CD4-positive, CD25-positive, alpha-beta regulatory T cell (primary cell): ENCODE data around the gene MCL1. TPM values are rescaled to one million over a fixed set of nuclear protein-coding genes. Genes with fewer than 3 reads are reported as not detected.

Experiments used
- ATAC-seq, 2 donors: fragments of 150-1000 bp; cut with Tn5 transposase; one replicate each; pipeline ENCODE4 v1.10.0; 2021; ENCODE audit warnings: low read depth in 2 of 2, moderate number of reproducible peaks in 2 of 2, moderate library complexity in 1 of 2
- DNase-seq, 3 donors: peaks; one replicate each; pipeline versions ENCODE4 v3.0.0 to v3.0.0-alpha.2; 2012 to 2022; ENCODE audit warnings: mixed read lengths in 1 of 3
- H3K27ac ChIP-seq: one replicate; pipeline ENCODE4 v1.7.0; 2013; ENCODE audit warnings: mild to moderate bottlenecking, low read length; ENCODE audit not compliant: insufficient read depth, poor library complexity, severe bottlenecking
- H3K27me3 ChIP-seq: one replicate; pipeline ENCODE4 v1.7.0; 2013; ENCODE audit warnings: low read length; ENCODE audit not compliant: control insufficient read depth, insufficient read depth
- H3K36me3 ChIP-seq: one replicate; pipeline ENCODE4 v1.7.0; 2013; ENCODE audit warnings: mild to moderate bottlenecking, low read length, moderate library complexity; ENCODE audit not compliant: control insufficient read depth, insufficient read depth
- H3K4me1 ChIP-seq: 2 replicates; pipeline ENCODE4 v1.7.0; 2013; ENCODE audit warnings: mild to moderate bottlenecking, low read length; ENCODE audit not compliant: insufficient read depth, control insufficient read depth, poor library complexity, severe bottlenecking
- H3K4me3 ChIP-seq: one replicate; pipeline ENCODE4 v1.7.0; 2013; ENCODE audit warnings: low read depth, mild to moderate bottlenecking, low read length, moderate library complexity
- H3K9me3 ChIP-seq, 2 experiments: 1 replicate in 1 of 2; 2 replicates in 1 of 2; pipeline ENCODE4 v1.7.0; 2013; ENCODE audit warnings: low read length in 2 of 2, mild to moderate bottlenecking in 1 of 2, moderate library complexity in 1 of 2; ENCODE audit not compliant: control insufficient read depth in 2 of 2
- H3K27ac Mint-ChIP-seq, 3 donors: one replicate each; pipeline ENCODE4 v1.8.0; 2020 to 2022; ENCODE audit warnings: mild to moderate bottlenecking in 3 of 3, mixed read lengths in 3 of 3, moderate library complexity in 2 of 3
- H3K27me3 Mint-ChIP-seq: one replicate; pipeline ENCODE4 v1.8.0; 2022; ENCODE audit warnings: mild to moderate bottlenecking, mixed read lengths
- H3K36me3 Mint-ChIP-seq: one replicate; pipeline ENCODE4 v1.8.0; 2020; ENCODE audit warnings: mixed read lengths
- H3K4me1 Mint-ChIP-seq, 4 donors: one replicate each; pipeline ENCODE4 v1.8.0; 2020 to 2022; ENCODE audit warnings: mixed read lengths in 4 of 4, mild to moderate bottlenecking in 1 of 4
- H3K4me3 Mint-ChIP-seq, 4 donors: one replicate each; pipeline ENCODE4 v1.8.0; 2020 to 2022; ENCODE audit warnings: mild to moderate bottlenecking in 4 of 4, mixed read lengths in 4 of 4, moderate library complexity in 3 of 4
- H3K9me3 Mint-ChIP-seq, 7 donors: one replicate each; pipeline ENCODE4 v1.8.0; 2020 to 2022; ENCODE audit warnings: mixed read lengths in 7 of 7, mild to moderate bottlenecking in 3 of 7, moderate library complexity in 2 of 7
- polyA plus RNA-seq, 4 donors: library from polyadenylated mRNA; unstranded; fragments of 300-500 nt; fragmentation: Illumina TruSeq; gene quantifications; one replicate each; pipeline ENCODE4 v1.2.3, GENCODE V29; 2021
- total RNA-seq: library from RNA; stranded (reverse); gene quantifications from one replicate; pipeline ENCODE4 v1.2.3, GENCODE V29; 2022

Gene MCL1
- total and polyA plus RNA-seq, 5 donors from 2014 or later = 167 to 764 (median 184) TPM

DNA sequence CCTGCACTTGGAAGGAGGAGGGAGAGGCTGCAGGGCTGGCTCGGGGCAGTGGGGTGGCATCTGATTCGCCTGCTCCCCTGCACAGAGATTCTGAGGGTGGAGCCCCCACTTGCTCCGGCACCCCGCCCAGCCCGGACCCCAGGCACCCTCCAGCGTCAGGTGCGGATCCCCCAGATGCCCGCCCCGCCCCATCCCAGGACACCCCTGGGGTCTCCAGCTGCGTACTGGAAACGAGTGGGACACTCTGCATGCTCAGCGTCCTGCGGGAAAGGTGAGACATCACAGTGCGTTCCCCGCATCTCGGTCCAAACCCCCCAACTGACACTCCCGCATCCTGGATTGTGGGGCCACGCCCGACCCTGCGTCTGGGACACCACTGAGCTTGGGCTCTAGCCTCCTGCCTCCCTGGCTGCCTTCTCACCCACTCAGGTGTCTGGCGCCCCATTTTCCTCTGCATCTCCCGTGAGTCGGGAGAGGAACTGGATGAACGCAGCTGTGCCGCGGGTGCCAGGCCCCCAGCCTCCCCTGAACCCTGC lies 22.3 kb downstream of the MCL1 start:
- Histone ChIP-seq H3K27me3 (no peaks in the 10 kb centered on the region), H3K4me1 (peaks cover 26% of the 10 kb centered on the region), H3K27ac (no peak overlapping the region), H3K4me3 (no peak overlapping the region), H3K36me3 (peaks cover 3% of the 10 kb centered on the region), H3K9me3 (no peaks in the 10 kb centered on the region)
- Mint-ChIP-seq H3K4me1 (peaks cover 4 to 28% (median 19%) of the 10 kb centered on the region in 4 donors), H3K4me3 (no peak overlapping the region), H3K9me3 (no peaks in the 10 kb centered on the region), H3K27ac (peak overlapping the region in 1 of 3 donors; percentile 38), H3K27me3 (peaks cover 4% of the 10 kb centered on the region), H3K36me3 (peaks cover 7% of the 10 kb centered on the region)
- ATAC-seq (no peak), DNase-seq (no peak)

DNA sequence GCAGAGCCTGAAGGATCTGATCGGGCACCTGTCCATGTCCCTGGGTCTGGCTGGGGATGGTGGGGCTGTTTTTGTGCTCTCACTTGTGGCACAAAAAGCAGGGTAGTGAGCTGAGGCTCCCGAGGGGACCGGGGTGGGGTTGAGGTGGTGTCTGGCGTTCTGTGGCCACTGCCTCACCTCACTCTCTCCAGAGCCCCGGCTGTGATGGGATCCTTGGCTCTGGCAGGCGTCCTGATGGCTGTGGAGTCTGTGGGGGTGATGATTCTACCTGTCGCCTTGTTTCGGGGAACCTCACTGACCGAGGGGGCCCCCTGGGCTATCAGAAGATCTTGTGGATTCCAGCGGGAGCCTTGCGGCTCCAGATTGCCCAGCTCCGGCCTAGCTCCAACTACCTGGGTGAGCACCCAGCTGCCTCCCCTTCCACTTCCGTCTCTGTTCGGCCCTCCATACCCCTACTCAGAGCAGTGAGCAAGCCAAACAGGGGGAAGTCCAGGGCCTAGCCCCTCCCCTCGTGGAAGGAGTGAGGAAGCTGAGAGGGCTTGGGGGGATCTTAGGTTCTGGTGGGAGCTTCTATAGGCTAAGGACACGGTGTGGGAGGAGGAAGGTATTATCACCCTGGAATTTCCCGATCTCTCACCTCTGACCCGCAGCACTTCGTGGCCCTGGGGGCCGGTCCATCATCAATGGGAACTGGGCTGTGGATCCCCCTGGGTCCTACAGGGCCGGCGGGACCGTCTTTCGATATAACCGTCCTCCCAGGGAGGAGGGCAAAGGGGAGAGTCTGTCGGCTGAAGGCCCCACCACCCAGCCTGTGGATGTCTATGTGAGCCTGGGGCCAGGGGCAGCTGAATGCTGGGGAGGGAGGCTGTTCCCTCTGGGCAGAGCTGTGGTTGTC lies 23.2 kb downstream of the MCL1 start:
- Histone ChIP-seq H3K36me3 (peaks cover 3% of the 10 kb centered on the region), H3K27me3 (no peaks in the 10 kb centered on the region), H3K4me3 (no peak overlapping the region), H3K4me1 (peaks cover 22% of the 10 kb centered on the region), H3K9me3 (no peaks in the 10 kb centered on the region), H3K27ac (no peak overlapping the region)
- H3K9me3 Mint-ChIP-seq = no peaks in the 10 kb centered on the region
- H3K27ac Mint-ChIP-seq = no peak overlapping the region
- peak overlapping the region in 1 of 4 donors; percentile 40 for H3K4me3 Mint-ChIP-seq
- H3K4me1 Mint-ChIP-seq = peaks cover 4 to 28% (median 16%) of the 10 kb centered on the region in 4 donors
- DNase-seq (no peak), ATAC-seq (no peak)
- peaks cover 5% of the 10 kb centered on the region for H3K36me3 Mint-ChIP-seq
- peaks cover 8% of the 10 kb centered on the region for H3K27me3 Mint-ChIP-seq

DNA sequence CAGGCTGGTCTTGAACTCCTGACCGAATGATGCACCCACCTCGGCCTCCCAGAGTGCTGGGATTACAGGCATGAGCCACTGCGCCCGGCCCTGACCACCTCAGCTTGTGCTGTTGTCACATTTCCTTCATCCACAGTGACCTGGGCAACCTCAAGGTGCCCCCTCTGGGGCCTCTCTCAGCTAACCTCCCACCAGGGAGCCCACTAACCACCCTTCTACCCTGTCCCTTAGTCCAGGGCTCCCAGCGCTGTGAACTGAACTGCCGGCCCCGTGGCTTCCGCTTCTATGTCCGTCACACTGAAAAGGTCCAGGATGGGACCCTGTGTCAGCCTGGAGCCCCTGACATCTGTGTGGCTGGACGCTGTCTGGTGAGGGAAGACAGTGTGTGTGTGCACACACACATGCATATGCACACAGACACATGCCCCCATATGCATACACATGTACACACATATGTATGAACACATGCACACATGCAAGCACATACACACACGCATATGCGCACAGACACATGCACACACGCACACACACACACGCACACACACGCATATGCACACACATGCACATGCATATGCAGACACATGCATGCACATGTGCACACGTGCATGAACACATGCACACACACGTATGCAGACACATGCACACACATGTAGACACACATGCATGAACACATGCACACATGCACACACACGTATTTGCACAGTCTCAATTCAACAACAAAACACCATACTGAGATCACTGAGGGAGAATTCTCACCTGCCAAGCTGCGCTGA lies 24.0 kb downstream of the MCL1 start:
- peaks cover 16% of the 10 kb centered on the region for H3K4me1 ChIP-seq
- H3K27ac ChIP-seq = no peak overlapping the region
- H3K4me3 ChIP-seq = no peak overlapping the region
- H3K36me3 Mint-ChIP-seq = peaks cover 5% of the 10 kb centered on the region
- peak overlapping the region in 1 of 3 donors; percentile 72 for H3K27ac Mint-ChIP-seq
- H3K4me1 Mint-ChIP-seq = peaks cover 4 to 28% (median 15%) of the 10 kb centered on the region in 4 donors
- peaks cover 3% of the 10 kb centered on the region for H3K36me3 ChIP-seq
- no peaks in the 10 kb centered on the region for H3K27me3 ChIP-seq
- H3K9me3 ChIP-seq = no peaks in the 10 kb centered on the region
- DNase-seq = no peak
- H3K9me3 Mint-ChIP-seq = no peaks in the 10 kb centered on the region
- H3K4me3 Mint-ChIP-seq = peak overlapping the region in 1 of 4 donors; percentile 40
- H3K27me3 Mint-ChIP-seq = peaks cover 16% of the 10 kb centered on the region
- ATAC-seq = no peak

DNA sequence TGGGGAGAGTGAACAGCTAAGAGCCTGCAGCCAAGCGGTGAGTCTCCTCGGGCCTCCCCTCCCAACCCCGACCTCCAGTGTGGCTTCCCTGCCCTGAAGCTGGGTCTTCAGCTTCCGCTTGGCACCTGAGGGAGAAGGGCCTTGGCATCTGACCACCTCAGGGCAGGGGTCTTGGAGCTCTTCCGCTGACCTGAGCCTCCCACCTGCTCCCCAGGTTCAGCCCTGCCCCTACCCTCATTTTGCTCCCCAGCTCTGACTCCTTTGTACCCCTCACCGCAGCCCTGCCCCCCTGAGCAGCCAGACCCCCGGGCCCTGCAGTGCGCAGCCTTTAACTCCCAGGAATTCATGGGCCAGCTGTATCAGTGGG lies 25.3 kb downstream of the MCL1 start:
- Mint-ChIP-seq H3K9me3 (no peaks in the 10 kb centered on the region), H3K36me3 (peaks cover 5% of the 10 kb centered on the region), H3K27ac (no peak overlapping the region), H3K27me3 (peaks cover 24% of the 10 kb centered on the region), H3K4me1 (peaks cover 0 to 25% (median 9%) of the 10 kb centered on the region in 4 donors), H3K4me3 (no peak overlapping the region)
- Histone ChIP-seq H3K4me3 (no peak overlapping the region), H3K4me1 (peaks cover 15% of the 10 kb centered on the region), H3K27ac (no peak overlapping the region), H3K27me3 (no peaks in the 10 kb centered on the region), H3K9me3 (no peaks in the 10 kb centered on the region), H3K36me3 (peaks cover 3% of the 10 kb centered on the region)
- DNase-seq (no peak), ATAC-seq (no peak)

DNA sequence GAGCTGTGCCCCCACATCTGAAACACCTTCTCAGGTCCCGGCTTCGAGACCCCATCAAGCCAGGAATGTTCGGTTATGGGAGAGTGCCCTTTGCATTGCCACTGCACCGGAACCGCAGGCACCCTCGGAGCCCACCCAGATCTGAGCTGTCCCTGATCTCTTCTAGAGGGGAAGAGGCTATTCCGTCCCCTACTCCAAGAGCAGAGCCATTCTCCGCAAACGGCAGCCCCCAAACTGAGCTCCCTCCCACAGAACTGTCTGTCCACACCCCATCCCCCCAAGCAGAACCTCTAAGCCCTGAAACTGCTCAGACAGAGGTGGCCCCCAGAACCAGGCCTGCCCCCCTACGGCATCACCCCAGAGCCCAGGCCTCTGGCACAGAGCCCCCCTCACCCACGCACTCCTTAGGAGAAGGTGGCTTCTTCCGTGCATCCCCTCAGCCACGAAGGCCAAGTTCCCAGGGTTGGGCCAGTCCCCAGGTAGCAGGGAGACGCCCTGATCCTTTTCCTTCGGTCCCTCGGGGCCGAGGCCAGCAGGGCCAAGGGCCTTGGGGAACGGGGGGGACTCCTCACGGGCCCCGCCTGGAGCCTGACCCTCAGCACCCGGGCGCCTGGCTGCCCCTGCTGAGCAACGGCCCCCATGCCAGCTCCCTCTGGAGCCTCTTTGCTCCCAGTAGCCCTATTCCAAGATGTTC lies 25.9 kb downstream of the MCL1 start:
- H3K27me3 ChIP-seq = no peaks in the 10 kb centered on the region
- H3K27ac ChIP-seq = no peak overlapping the region
- H3K4me1 ChIP-seq = peaks cover 19% of the 10 kb centered on the region
- H3K4me1 Mint-ChIP-seq = peaks cover 0 to 26% (median 11%) of the 10 kb centered on the region in 4 donors
- H3K27ac Mint-ChIP-seq = no peak overlapping the region
- peaks cover 26% of the 10 kb centered on the region for H3K27me3 Mint-ChIP-seq
- no peak for ATAC-seq
- no peaks in the 10 kb centered on the region for H3K9me3 ChIP-seq
- peaks cover 3% of the 10 kb centered on the region for H3K36me3 ChIP-seq
- peaks cover 5% of the 10 kb centered on the region for H3K36me3 Mint-ChIP-seq
- no peak overlapping the region for H3K4me3 ChIP-seq
- no peak overlapping the region for H3K4me3 Mint-ChIP-seq
- H3K9me3 Mint-ChIP-seq = no peaks in the 10 kb centered on the region
- no peak for DNase-seq

DNA sequence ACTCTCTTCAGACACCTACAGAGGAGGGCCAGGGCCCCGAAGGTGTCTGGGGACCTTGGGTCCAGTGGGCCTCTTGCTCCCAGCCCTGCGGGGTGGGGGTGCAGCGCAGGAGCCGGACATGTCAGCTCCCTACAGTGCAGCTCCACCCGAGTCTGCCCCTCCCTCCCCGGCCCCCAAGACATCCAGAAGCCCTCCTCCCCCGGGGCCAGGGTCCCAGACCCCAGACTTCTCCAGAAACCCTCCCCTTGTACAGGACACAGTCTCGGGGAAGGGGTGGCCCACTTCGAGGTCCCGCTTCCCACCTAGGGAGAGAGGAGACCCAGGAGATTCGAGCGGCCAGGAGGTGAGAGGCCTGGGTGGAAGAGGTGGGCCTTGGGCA lies 26.5 kb downstream of the MCL1 start:
- peaks cover 22% of the 10 kb centered on the region for H3K4me1 ChIP-seq
- H3K27ac ChIP-seq = no peak overlapping the region
- H3K4me3 ChIP-seq = no peak overlapping the region
- H3K9me3 Mint-ChIP-seq = peaks cover 0 to under 1% (median 0%) of the 10 kb centered on the region in 7 donors
- ATAC-seq (no peak), DNase-seq (no peak)
- peak overlapping the region in 1 of 4 donors; percentile 29 for H3K4me3 Mint-ChIP-seq
- H3K9me3 ChIP-seq = no peaks in the 10 kb centered on the region
- H3K27ac Mint-ChIP-seq = peak overlapping the region in 1 of 3 donors; percentile 61
- no peaks in the 10 kb centered on the region for H3K27me3 ChIP-seq
- peaks cover 5% of the 10 kb centered on the region for H3K36me3 Mint-ChIP-seq
- H3K4me1 Mint-ChIP-seq = peaks cover 0 to 29% (median 13%) of the 10 kb centered on the region in 4 donors
- H3K27me3 Mint-ChIP-seq = peaks cover 33% of the 10 kb centered on the region
- H3K36me3 ChIP-seq = peaks cover 3% of the 10 kb centered on the region
